Osteoblast (primary cell): Measurements from ENCODE around the gene EML3. TPM values are rescaled to one million over a fixed set of nuclear protein-coding genes. Genes with fewer than 3 reads are reported as not detected.
"Not testable (repeated sequence)": the region's sequence is repeated elsewhere in the genome, so short reads cannot be mapped to it uniquely, and the experiment has no call there.

ENCODE experiments used
- DNase-seq: peaks from one replicate; pipeline ENCODE4 v3.0.0; 2011; ENCODE audit warnings: low spot score, mixed read lengths; ENCODE audit not compliant: insufficient read length; ENCODE audit errors: missing footprints
- H2AFZ ChIP-seq: 2 replicates; pipeline ENCODE4 v1.6.0; 2011; ENCODE audit warnings: mild to moderate bottlenecking, low read length
- H3K27ac ChIP-seq: 2 replicates; pipeline ENCODE4 v1.5.1; 2011; ENCODE audit warnings: mild to moderate bottlenecking, low read depth, low read length, moderate library complexity
- H3K27me3 ChIP-seq: 2 replicates; pipeline ENCODE4 v1.6.0; 2012; ENCODE audit warnings: mild to moderate bottlenecking, control low read depth, inconsistent platforms, low read length, moderate library complexity; ENCODE audit not compliant: insufficient read depth
- H3K36me3 ChIP-seq: 2 replicates; pipeline ENCODE4 v1.5.1; 2011; ENCODE audit warnings: mild to moderate bottlenecking, low read length, control low read depth, moderate library complexity; ENCODE audit not compliant: insufficient read depth
- H3K4me1 ChIP-seq: 2 replicates; pipeline ENCODE4 v1.5.1; 2011; ENCODE audit warnings: mild to moderate bottlenecking, low read length, control low read depth, moderate library complexity; ENCODE audit not compliant: insufficient read depth
- H3K4me2 ChIP-seq: 2 replicates; pipeline ENCODE4 v1.6.0; 2011; ENCODE audit warnings: mild to moderate bottlenecking, low read length; ENCODE audit not compliant: insufficient read depth
- H3K4me3 ChIP-seq: fragments of 200-600 bp; sonication (generic); 3 replicates; pipeline ENCODE4 v1.5.1; 2012; ENCODE audit warnings: mild to moderate bottlenecking, low read length, inconsistent platforms; ENCODE audit not compliant: insufficient read depth
- H3K79me2 ChIP-seq: 2 replicates; pipeline ENCODE4 v1.6.0; 2012; ENCODE audit warnings: mild to moderate bottlenecking, low read length, control low read depth, inconsistent platforms; ENCODE audit not compliant: insufficient read depth
- H3K9me3 ChIP-seq: 2 replicates; pipeline ENCODE4 v1.5.1; 2011; ENCODE audit warnings: low read depth, low read length, control low read depth
- H4K20me1 ChIP-seq: 2 replicates; pipeline ENCODE4 v1.6.0; 2012; ENCODE audit warnings: mild to moderate bottlenecking, low read length, control low read depth; ENCODE audit not compliant: insufficient read depth
- CTCF ChIP-seq: IDR thresholded peaks from 2 replicates; pipeline ENCODE4 v1.5.1; 2011; ENCODE audit warnings: mild to moderate bottlenecking, low read depth, low read length, moderate library complexity; ENCODE audit errors: extremely low read depth
- total RNA-seq: library from RNA; depleted of rRNA; stranded (reverse); fragments of >200 nt; gene quantifications from 2 replicates; pipeline ENCODE4 v1.2.3, GENCODE V29; 2012

Gene EML3
- total RNA-seq, 1 donor: 26.4 TPM

DNA sequence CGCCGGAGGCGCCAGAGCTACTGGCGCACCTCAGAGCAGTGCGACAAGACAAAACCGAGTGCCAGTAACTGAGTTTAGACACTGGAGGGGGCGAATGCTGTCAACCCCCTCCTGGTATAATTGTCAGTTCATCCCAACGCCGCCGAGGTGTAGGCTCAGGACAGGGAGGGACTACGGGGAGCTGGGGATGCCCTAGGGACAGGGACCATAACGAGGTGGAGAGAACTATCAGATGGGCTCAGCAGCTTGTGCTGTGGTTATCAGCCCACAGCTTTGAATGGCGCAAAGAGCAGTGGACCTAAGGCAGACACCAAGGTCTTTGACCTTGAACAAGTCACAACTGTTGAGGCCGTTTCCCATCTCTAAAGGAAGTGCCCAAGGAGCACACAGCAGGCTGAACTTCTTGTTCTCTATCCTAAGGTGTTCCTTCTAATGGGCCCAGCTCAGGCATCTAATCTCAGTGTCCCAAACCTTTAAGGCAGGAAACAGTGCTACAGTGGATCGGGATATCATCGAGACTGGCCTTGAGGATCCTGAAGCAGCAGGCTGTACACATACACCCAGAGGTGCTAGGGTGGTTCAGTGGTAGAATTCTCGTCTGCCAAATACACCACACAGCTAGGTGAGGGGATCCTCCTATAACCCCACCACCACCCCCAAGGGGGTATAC lies 20.3 kb downstream of the EML3 start:
- H3K4me3 ChIP-seq: peak overlapping the region; percentile 73
- peak overlapping the region; percentile 56 for H3K27ac ChIP-seq
- H3K36me3 ChIP-seq: peaks cover 48% of the 10 kb centered on the region
- H2AFZ ChIP-seq: peak overlapping the region; percentile 88
- peak overlapping the region; percentile 87 for H3K4me2 ChIP-seq
- H3K79me2 ChIP-seq: peaks cover 24% of the 10 kb centered on the region
- H3K4me1 ChIP-seq: peaks cover 27% of the 10 kb centered on the region
- peaks cover 3% of the 10 kb centered on the region for H4K20me1 ChIP-seq
- no peak for TF ChIP-seq CTCF
- H3K27me3 ChIP-seq: no peaks in the 10 kb centered on the region
- no peaks in the 10 kb centered on the region for H3K9me3 ChIP-seq
- peak; percentile 61 for DNase-seq

- peaks cover 3% of the 10 kb centered on the region for H4K20me1 ChIP-seq
- TF ChIP-seq CTCF: no peak
- H3K4me2 ChIP-seq: peak within 1 kb of the TSS; percentile 89
- H2AFZ ChIP-seq: peak within 1 kb of the TSS; percentile 88
- H3K4me1 ChIP-seq: peaks cover 27% of the 10 kb centered on the region
- H3K79me2 ChIP-seq: peaks cover 22% of the 10 kb centered on the region
- H3K4me3 ChIP-seq: peak within 1 kb of the TSS; percentile 73
- peak within 1 kb of the TSS; percentile 69 for H3K27ac ChIP-seq
- no peaks in the 10 kb centered on the region for H3K27me3 ChIP-seq
- peak; percentile 98 for DNase-seq
- H3K9me3 ChIP-seq: no peaks in the 10 kb centered on the region
- H3K36me3 ChIP-seq: peaks cover 45% of the 10 kb centered on the region
Measured at GRCh38 chr11:62591448-62592145, 21.0 kb downstream of the EML3 start, which contains the start of gene TUT1. TUT1 (minus strand) TSS chr11:62591523; CDS start chr11:62591485, 38 bp downstream.

DNA sequence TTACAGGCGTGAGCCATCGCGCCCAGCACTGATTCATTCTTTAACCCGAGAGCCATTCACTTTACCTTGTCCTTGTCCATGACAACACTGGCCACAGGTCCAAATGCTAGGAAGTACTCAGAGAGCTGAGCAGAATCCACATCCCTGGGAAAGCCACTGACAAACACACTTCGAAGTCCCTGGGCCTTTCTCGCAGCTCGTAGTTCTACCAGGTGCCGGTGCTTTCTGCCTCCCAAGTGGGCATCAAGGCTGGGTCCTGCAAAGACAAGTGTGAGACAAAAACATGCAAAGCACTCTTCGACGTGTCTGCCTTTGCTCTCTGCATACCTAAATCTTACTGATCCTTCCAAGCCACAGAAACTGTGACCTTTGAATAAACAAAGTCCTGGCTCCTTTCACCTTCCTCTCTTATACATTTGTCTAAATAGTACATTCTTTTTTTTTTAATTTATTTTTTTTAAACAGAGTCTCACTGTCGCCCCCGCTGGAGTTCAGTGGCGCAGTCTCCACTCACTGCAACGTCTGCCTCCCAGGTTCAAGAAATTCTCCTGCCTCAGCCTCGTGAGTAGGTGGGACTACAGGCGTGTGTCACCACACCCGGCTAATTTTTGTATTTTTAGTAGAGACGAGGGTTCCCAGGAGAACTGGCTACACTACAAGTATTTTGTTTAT lies 23.5 kb downstream of the EML3 start:
- no peaks in the 10 kb centered on the region for H3K9me3 ChIP-seq
- peak; percentile 18 for DNase-seq
- H4K20me1 ChIP-seq: peaks cover 3% of the 10 kb centered on the region
- no peak overlapping the region for H3K27ac ChIP-seq
- no peak overlapping the region for H3K4me2 ChIP-seq
- no peaks in the 10 kb centered on the region for H3K27me3 ChIP-seq
- H3K4me1 ChIP-seq: peaks cover 27% of the 10 kb centered on the region
- peak; percentile 50 for TF ChIP-seq CTCF
- H3K79me2 ChIP-seq: peaks cover 24% of the 10 kb centered on the region
- H3K4me3 ChIP-seq: no peak overlapping the region
- no peak overlapping the region for H2AFZ ChIP-seq
- H3K36me3 ChIP-seq: peaks cover 27% of the 10 kb centered on the region

GRCh38 chr11:62585356-62585755 lies 27.2 kb downstream of the EML3 start:
- not testable (repeated sequence) for H2AFZ ChIP-seq, H3K27me3 ChIP-seq, H3K27ac ChIP-seq, H3K9me3 ChIP-seq, H4K20me1 ChIP-seq, H3K4me3 ChIP-seq, H3K4me2 ChIP-seq, DNase-seq
- Histone ChIP-seq H3K79me2 (peaks cover 17% of the 10 kb centered on the region), H3K36me3 (peaks cover 30% of the 10 kb centered on the region), H3K4me1 (peaks cover 12% of the 10 kb centered on the region)

DNA sequence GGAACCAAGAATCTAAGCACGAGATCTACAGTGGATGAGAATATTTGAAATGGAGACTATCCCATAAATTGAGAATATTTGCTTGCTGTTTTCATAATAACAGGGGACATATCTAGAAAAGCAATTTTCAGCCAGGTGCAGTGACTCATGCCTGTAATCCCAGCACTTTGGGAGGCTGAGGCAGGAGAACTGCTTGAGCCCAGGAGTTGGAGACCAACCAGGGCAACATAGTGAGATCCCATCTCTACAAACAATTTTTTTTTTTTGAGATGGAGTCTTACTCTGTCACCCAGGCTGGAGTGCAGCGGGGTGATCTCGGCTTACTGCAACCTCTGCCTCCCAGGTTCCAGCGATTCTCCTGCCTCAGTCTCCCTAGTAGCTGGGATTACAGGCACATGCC lies 30.8 kb downstream of the EML3 start:
- H3K27ac ChIP-seq, H3K79me2 ChIP-seq, H2AFZ ChIP-seq, H4K20me1 ChIP-seq, H3K27me3 ChIP-seq, DNase-seq, H3K9me3 ChIP-seq, H3K4me3 ChIP-seq, H3K4me1 ChIP-seq, H3K4me2 ChIP-seq: not testable (repeated sequence)
- H3K36me3 ChIP-seq: peaks cover 28% of the 10 kb centered on the region
